Measurements from ENCODE around the gene LINGO3. TPM values are rescaled to one million over a fixed set of nuclear protein-coding genes. Genes with fewer than 3 reads are reported as not detected.

Gene LINGO3
- total and polyA plus RNA-seq, 10 of the 15 experiments (the other 5 are each of a cell fraction or from before 2014, with no cell fraction given) = 0.09 to 2.0 (median 0.40) TPM; not detected in 5

GRCh38 chr19:2334986-2335846 is 27.3 kb upstream of the LINGO3 start:
- no peak for TF ChIP-seq EGR1 (IDR thresholded peaks at IDR 0.05; ENCODE audit: borderline replicate concordance in 1 of 2, low read depth in 2 of 2, low read length in 2 of 2)
- TF ChIP-seq HDGF (IDR thresholded peaks at IDR 0.05) = 0 out of 2 replicates have a peak, but pooled peaks have one; percentile 15
- Histone ChIP-seq H3K4me3 (no peak overlapping the region), H4K20me1 (ENCODE audit: control insufficient read depth, insufficient read depth) (no peaks in the 10 kb centered on the region), H3K36me3 (ENCODE audit: control insufficient read depth in 2 of 2, insufficient read depth in 2 of 2, low read length in 1 of 2) (peaks cover 0 to 6% of the 10 kb centered on the region in 2 experiments; a peak in 3 of 4 replicates), H3K9ac (ENCODE audit: control insufficient read depth, insufficient read depth, low read length) (no peak overlapping the region), H2AFZ (ENCODE audit: control insufficient read depth, low read depth, low read length) (no peak overlapping the region), H3K27ac (ENCODE audit: control insufficient read depth, insufficient read depth) (no peak overlapping the region), H3K79me2 (ENCODE audit: control insufficient read depth, insufficient read depth, low read length) (peaks cover 21% of the 10 kb centered on the region), H3K27me3 (replicated peaks in 1 of 2; ENCODE audit: control insufficient read depth in 2 of 2, insufficient read depth in 2 of 2, low read length in 1 of 2) (no peaks in the 10 kb centered on the region), H3K9me3 (replicated peaks; ENCODE audit: control insufficient read depth, insufficient read depth, low read length) (no peaks in the 10 kb centered on the region; the same call in 2 of the 3 replicates), H3K4me1 (ENCODE audit: control insufficient read depth, insufficient read depth, low read length) (peaks cover 10% of the 10 kb centered on the region), H3K4me2 (ENCODE audit: control insufficient read depth, insufficient read depth) (no peak overlapping the region)
- RAD21 ChIA-PET (ENCODE audit: unreplicated experiment) = no interaction called here
- WGBS (ENCODE audit: insufficient coverage, insufficient replicate concordance, low lambda C conversion rate, missing lambda C conversion rate) = 92% methylated on average over 16 of the region's 26 CpGs
- CTCF ChIA-PET = no interaction called here
- FAIRE-seq (no peak), ATAC-seq (no peak), DNase-seq (ENCODE audit: low read depth, low spot score) (no peak)
- intact Hi-C loops (cut with micrococcal nuclease; ENCODE audit: unreplicated experiment) = no loop called here
- no TSS peak for BruUV-seq (replicated peaks)
- in situ Hi-C loops (cut with MboI) = no loop called here
- POLR2A ChIA-PET = no interaction called here
- SMC1A ChIA-PET (ENCODE audit: uncharacterized antibody, unreplicated experiment) = no interaction called here

GRCh38 chr19:2334426-2334825 is 26.5 kb upstream of the LINGO3 start:
- no peaks in the 10 kb centered on the region for H4K20me1 ChIP-seq (ENCODE audit: control insufficient read depth, insufficient read depth)
- no peak overlapping the region for H3K27ac ChIP-seq (ENCODE audit: control insufficient read depth, insufficient read depth)
- H3K4me2 ChIP-seq (ENCODE audit: control insufficient read depth, insufficient read depth) = no peak overlapping the region
- peaks cover 0 to 5% of the 10 kb centered on the region in 2 experiments; a peak in 3 of 4 replicates for H3K36me3 ChIP-seq (ENCODE audit: control insufficient read depth in 2 of 2, insufficient read depth in 2 of 2, low read length in 1 of 2)
- no peaks in the 10 kb centered on the region for H3K27me3 ChIP-seq (replicated peaks in 1 of 2; ENCODE audit: control insufficient read depth in 2 of 2, insufficient read depth in 2 of 2, low read length in 1 of 2)
- ATAC-seq (no peak), FAIRE-seq (no peak), DNase-seq (ENCODE audit: low read depth, low spot score) (no peak)
- ChIA-PET CTCF (no interaction called here), POLR2A (no interaction called here), RAD21 (ENCODE audit: unreplicated experiment) (no interaction called here), SMC1A (ENCODE audit: uncharacterized antibody, unreplicated experiment) (no interaction called here)
- no peaks in the 10 kb centered on the region; the same call in 2 of the 3 replicates for H3K9me3 ChIP-seq (replicated peaks; ENCODE audit: control insufficient read depth, insufficient read depth, low read length)
- 94% methylated on average over 26 of the region's 27 CpGs for WGBS (ENCODE audit: insufficient coverage, insufficient replicate concordance, low lambda C conversion rate, missing lambda C conversion rate)
- in situ Hi-C loops (cut with MboI) (no loop called here), intact Hi-C loops (cut with micrococcal nuclease; ENCODE audit: unreplicated experiment) (no loop called here)
- no peak overlapping the region for H3K4me3 ChIP-seq
- peaks cover 13% of the 10 kb centered on the region for H3K4me1 ChIP-seq (ENCODE audit: control insufficient read depth, insufficient read depth, low read length)
- no TSS peak for BruUV-seq (replicated peaks)
- H3K9ac ChIP-seq (ENCODE audit: control insufficient read depth, insufficient read depth, low read length) = no peak overlapping the region
- no peak overlapping the region for H2AFZ ChIP-seq (ENCODE audit: control insufficient read depth, low read depth, low read length)
- H3K79me2 ChIP-seq (ENCODE audit: control insufficient read depth, insufficient read depth, low read length) = peaks cover 24% of the 10 kb centered on the region
- no peak for TF ChIP-seq RAD51 (IDR thresholded peaks at IDR 0.05)
- no peak for TF ChIP-seq SMARCA5 (IDR thresholded peaks at IDR 0.05)
- TF ChIP-seq IKZF1 (conservative IDR thresholded peaks at IDR 0.05) = no peak
- no peak for TF ChIP-seq E2F8 (IDR thresholded peaks at IDR 0.05; ENCODE audit: low read depth, partially characterized antibody)
- TF ChIP-seq ZBED1 (IDR thresholded peaks at IDR 0.05; ENCODE audit: borderline replicate concordance) = no peak
- TF ChIP-seq REST (IDR thresholded peaks at IDR 0.05; ENCODE audit: low read depth, low read length) = no peak
- no peak for TF ChIP-seq CBFB (IDR thresholded peaks at IDR 0.05; ENCODE audit: low read depth)
- no peak for TF ChIP-seq CBX3 (IDR thresholded peaks at IDR 0.05; ENCODE audit: borderline replicate concordance, low read depth)
- no peak for TF ChIP-seq POLR2A (IDR thresholded peaks at IDR 0.05; ENCODE audit: low read depth, low read length)
- TF ChIP-seq RELA (IDR thresholded peaks at IDR 0.05; ENCODE audit: borderline replicate concordance, partially characterized antibody) = no peak

Data from GM12878 (cell line).